Measurements from ENCODE around the gene SP9. TPM values are rescaled to one million over a fixed set of nuclear protein-coding genes. Genes with fewer than 3 reads are reported as not detected.

Gene SP9
- total RNA-seq (not detected), polyA plus RNA-seq (under 1 TPM in 1 of 2 donors, not detected in 1; 0.02 TPM)

DNA sequence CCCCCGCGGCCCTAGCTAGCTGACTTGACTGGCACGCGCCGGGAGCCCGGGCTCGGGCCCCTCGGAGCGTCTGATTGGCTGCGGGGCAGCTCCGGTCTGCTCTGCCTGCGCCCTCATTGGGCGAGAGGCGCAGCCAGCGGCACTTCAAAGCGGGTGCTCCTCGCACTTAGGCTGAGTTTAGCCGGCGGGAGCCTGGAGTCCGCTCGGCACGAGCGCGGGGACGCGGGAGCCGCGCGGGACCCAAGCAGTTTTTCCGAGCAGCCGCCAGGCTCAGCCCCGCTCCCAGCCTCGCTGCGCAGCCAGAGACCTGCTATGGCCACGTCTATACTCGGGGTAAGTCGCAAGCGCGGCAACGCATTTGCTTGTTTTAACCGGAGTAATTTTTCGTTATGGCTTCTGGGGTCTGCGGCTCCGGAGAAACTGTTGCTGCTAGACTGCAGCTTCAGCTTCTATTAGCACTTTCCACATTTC lies at the start of gene SP9:
TSS of gene SP9 (plus strand) at position 174 of the 471 bp plus-strand sequence. CDS start at position 313, 139 bp downstream.
- Histone ChIP-seq H3K27me3 (peaks cover 25 to 86% (median 50%) of the 10 kb centered on the region in 4 donors), H3K27ac (no peak within 1 kb of the TSS), H3K36me3 (no peaks in the 10 kb centered on the region), H3K4me1 (peaks cover 0 to 10% (median 0%) of the 10 kb centered on the region in 3 donors), H3K4me3 (peak within 1 kb of the TSS in 1 of 4 donors; percentile 38), H3K9me3 (no peaks in the 10 kb centered on the region)
- intact Hi-C loops (cut with DNase I): no loop called here
- 8 to 12% methylated on average over 34 to 44 of the region's 44 CpGs for WGBS, 2 donors
- DNase-seq (no peak), FAIRE-seq (no peak), ATAC-seq (peak in 1 of 4 donors; percentile 9)
- TF ChIP-seq, protein P1, sequence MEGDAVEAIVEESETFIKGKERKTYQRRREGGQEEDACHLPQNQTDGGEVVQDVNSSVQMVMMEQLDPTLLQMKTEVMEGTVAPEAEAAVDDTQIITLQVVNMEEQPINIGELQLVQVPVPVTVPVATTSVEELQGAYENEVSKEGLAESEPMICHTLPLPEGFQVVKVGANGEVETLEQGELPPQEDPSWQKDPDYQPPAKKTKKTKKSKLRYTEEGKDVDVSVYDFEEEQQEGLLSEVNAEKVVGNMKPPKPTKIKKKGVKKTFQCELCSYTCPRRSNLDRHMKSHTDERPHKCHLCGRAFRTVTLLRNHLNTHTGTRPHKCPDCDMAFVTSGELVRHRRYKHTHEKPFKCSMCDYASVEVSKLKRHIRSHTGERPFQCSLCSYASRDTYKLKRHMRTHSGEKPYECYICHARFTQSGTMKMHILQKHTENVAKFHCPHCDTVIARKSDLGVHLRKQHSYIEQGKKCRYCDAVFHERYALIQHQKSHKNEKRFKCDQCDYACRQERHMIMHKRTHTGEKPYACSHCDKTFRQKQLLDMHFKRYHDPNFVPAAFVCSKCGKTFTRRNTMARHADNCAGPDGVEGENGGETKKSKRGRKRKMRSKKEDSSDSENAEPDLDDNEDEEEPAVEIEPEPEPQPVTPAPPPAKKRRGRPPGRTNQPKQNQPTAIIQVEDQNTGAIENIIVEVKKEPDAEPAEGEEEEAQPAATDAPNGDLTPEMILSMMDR (IDR thresholded peaks at IDR 0.05): no peak

DNA sequence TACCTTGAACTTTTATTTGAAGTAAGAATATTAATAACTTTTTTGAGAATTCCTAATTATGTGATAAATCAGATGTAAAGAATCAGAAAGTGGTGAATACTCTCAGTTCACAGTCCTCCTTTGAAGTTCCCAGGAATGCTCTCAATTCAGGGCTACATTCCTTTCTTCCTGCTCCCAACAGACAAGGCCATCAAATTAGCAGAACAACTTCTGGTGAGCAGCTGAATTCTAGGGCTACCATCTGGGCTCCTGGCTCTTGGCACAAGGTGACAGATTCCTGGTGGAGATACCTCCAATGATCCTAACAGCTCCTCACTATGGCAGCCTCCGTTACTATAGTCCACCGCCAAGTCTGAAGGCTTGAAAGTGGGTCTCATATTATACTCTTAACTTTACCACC lies 48.6 kb upstream of the SP9 start:
- no peak for FAIRE-seq
- intact Hi-C loops (cut with DNase I): no loop called here
- WGBS, 2 donors: 96 to 100% methylated on average over 2 of the region's 2 CpGs

GRCh38 chr2:174292908-174293307 lies 41.8 kb upstream of the SP9 start:
- TF ChIP-seq, protein P1 (IDR thresholded peaks at IDR 0.05): no peak
- FAIRE-seq (no peak), DNase-seq (no peak), ATAC-seq (no peak)
- no peak overlapping the region for H3K27ac ChIP-seq
- intact Hi-C loops (cut with DNase I): no loop called here
- H3K27me3 ChIP-seq: peaks cover 0 to 5% (median 0%) of the 10 kb centered on the region in 4 donors
- no peaks in the 10 kb centered on the region for H3K9me3 ChIP-seq
- WGBS, 2 donors: 78 to 84% methylated on average over 1 of the region's 1 CpG
- no peak overlapping the region for H3K4me3 ChIP-seq
- no peaks in the 10 kb centered on the region for H3K36me3 ChIP-seq
- H3K4me1 ChIP-seq: no peaks in the 10 kb centered on the region

More for the DNA sequence above, 48.6 kb upstream of the SP9 start:
- H3K36me3 ChIP-seq: no peaks in the 10 kb centered on the region
- DNase-seq (no peak), ATAC-seq (no peak)
- H3K4me1 ChIP-seq: no peaks in the 10 kb centered on the region
- no peak overlapping the region for H3K4me3 ChIP-seq
- TF ChIP-seq, protein P1 (IDR thresholded peaks at IDR 0.05): no peak
- H3K27me3 ChIP-seq: no peaks in the 10 kb centered on the region
- H3K27ac ChIP-seq: no peak overlapping the region
- no peaks in the 10 kb centered on the region for H3K9me3 ChIP-seq

- no peaks in the 10 kb centered on the region for H3K27me3 ChIP-seq
- no peak overlapping the region for H3K27ac ChIP-seq
- H3K4me3 ChIP-seq: no peak overlapping the region
- FAIRE-seq (no peak), DNase-seq (no peak), ATAC-seq (no peak)
- H3K36me3 ChIP-seq: no peaks in the 10 kb centered on the region
- H3K4me1 ChIP-seq: no peaks in the 10 kb centered on the region
- TF ChIP-seq, protein P1 (IDR thresholded peaks at IDR 0.05): no peak
- H3K9me3 ChIP-seq: no peaks in the 10 kb centered on the region
- intact Hi-C loops (cut with DNase I): no loop called here
- WGBS, 2 donors: 62 to 67% methylated on average over 3 of the region's 3 CpGs
Observed at GRCh38 chr2:174300114-174300513, 34.6 kb upstream of the SP9 start.

DNA sequence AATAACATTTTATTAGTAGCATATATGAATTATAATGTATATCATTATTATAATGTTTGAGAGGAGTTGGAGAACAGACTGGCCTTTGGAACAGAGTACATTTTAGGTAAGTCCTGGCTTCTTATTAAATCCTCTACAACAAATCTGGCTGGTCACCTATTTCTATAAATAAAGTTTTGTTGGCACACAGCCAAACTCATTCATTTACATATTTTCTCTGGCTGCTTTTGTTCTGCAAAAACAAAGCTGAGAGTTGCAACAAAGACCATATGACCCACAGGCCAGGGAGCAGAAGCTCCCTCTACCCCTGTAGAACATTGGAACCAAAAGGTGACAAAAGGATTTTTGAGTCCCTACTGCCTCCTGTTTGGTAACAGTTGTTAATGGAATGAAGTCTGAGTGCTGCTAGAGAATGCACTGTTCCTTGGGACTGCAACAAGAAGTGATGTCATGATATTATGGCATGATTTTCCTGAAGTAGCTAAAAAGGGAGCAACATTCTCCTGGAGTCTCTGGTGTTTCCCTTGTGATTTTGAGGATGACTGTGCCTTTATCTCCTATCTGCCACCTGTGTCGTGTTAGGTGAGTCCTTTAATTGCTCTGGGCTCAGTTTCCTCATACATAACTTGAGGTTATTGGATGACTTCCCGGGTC lies 22.0 kb upstream of the SP9 start:
- DNase-seq: no peak
- ATAC-seq: no peak
- Histone ChIP-seq H3K9me3 (no peaks in the 10 kb centered on the region), H3K4me3 (no peak overlapping the region), H3K4me1 (no peaks in the 10 kb centered on the region), H3K36me3 (no peaks in the 10 kb centered on the region), H3K27ac (no peak overlapping the region), H3K27me3 (peaks cover 0 to 12% (median 0%) of the 10 kb centered on the region in 4 donors)
- TF ChIP-seq, protein P1 (IDR thresholded peaks at IDR 0.05): no peak
- intact Hi-C loops (cut with DNase I): no loop called here
- no peak for FAIRE-seq
- 71 to 79% methylated on average over 2 of the region's 2 CpGs for WGBS, 2 donors
